Upper lobe of left lung (tissue), 4 donors: ENCODE results near the gene ZNF860.

ENCODE experiments used
- POLR2A ChIP-seq, 4 donors: fragments of 450-650 bp; IDR thresholded peaks; one replicate each; pipeline ENCODE4 v1.5.1; 2016 to 2017; ENCODE audit warnings: antibody characterized with exemption in 4 of 4, mild to moderate bottlenecking in 2 of 4
- POLR2AphosphoS5 ChIP-seq, 2 donors: sonication (generic); formaldehyde crosslinking; IDR thresholded peaks; one replicate each; pipeline ENCODE4 v1.5.1; 2017; ENCODE audit warnings: antibody characterized with exemption in 2 of 2
- TF ChIP-seq, protein P1 (sequence below), 6 experiments: fragments of 450-650 bp in 4 of 6; fragments of 200-600 bp in 2 of 6; sonication (generic) in 2 of 6; IDR thresholded peaks; one replicate each; pipeline ENCODE4 v1.5.1; 2016 to 2019; ENCODE audit warnings: antibody characterized with exemption in 6 of 6

DNA sequence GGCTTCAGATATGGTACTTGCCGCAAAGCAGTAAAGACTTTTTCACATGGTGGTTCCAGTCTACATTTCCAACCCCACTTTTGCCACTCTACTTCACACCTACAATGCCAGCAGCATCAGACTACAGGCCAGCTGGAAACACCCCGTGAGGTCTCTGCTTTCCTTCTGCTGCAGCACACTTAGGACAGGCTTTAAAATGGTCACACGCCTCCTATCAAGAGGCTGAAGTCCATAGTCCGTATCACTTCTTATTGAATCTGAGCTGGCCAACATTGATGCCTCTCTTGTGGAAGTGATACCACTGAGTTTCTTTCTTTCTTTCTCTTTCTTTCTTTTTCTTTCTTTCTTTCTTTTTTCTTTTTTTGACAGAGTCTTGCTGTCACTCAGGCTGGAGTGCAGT, 59.8 kb downstream of the ZNF860 start:
- TF ChIP-seq, protein P1, sequence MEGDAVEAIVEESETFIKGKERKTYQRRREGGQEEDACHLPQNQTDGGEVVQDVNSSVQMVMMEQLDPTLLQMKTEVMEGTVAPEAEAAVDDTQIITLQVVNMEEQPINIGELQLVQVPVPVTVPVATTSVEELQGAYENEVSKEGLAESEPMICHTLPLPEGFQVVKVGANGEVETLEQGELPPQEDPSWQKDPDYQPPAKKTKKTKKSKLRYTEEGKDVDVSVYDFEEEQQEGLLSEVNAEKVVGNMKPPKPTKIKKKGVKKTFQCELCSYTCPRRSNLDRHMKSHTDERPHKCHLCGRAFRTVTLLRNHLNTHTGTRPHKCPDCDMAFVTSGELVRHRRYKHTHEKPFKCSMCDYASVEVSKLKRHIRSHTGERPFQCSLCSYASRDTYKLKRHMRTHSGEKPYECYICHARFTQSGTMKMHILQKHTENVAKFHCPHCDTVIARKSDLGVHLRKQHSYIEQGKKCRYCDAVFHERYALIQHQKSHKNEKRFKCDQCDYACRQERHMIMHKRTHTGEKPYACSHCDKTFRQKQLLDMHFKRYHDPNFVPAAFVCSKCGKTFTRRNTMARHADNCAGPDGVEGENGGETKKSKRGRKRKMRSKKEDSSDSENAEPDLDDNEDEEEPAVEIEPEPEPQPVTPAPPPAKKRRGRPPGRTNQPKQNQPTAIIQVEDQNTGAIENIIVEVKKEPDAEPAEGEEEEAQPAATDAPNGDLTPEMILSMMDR (IDR thresholded peaks at IDR 0.05) = no peak
- TF ChIP-seq POLR2A (IDR thresholded peaks at IDR 0.05) = no peak
- no peak for TF ChIP-seq POLR2AphosphoS5 (IDR thresholded peaks at IDR 0.05)
